OCI-LY7 (cell line): ENCODE data around the gene FBXL17. TPM values are rescaled to one million over a fixed set of nuclear protein-coding genes. Genes with fewer than 3 reads are reported as not detected.

Experiments
- BruUV-seq: library from RNA; stranded (reverse); fragments of 400-500 nt; replicated peaks from 2 replicates; lab custom pipeline; 2021; lab: Mats Ljungman, UMichigan
- CTCF ChIA-PET: fragments of 300-600 bp; sonication (Branson Sonifier 250); formaldehyde crosslinking; loops from one replicate; lab custom pipeline; 2022; ENCODE audit warnings: antibody characterized with exemption; ENCODE audit not compliant: unreplicated experiment; lab: Charles Lee
- POLR2A ChIA-PET: fragments of 300-600 bp; sonication (Branson Sonifier 250); formaldehyde crosslinking; loops from one replicate; lab custom pipeline; 2022; ENCODE audit warnings: antibody characterized with exemption; lab: Charles Lee
- DNase-seq: peaks from one replicate; pipeline ENCODE4 v3.0.0-alpha.2; 2015; ENCODE audit warnings: low spot score
- H2AFZ ChIP-seq: fragments of 200-600 bp; sonication (generic), shearing (Covaris generic); 2 replicates; pipeline ENCODE4 v1.6.1; 2014; ENCODE audit warnings: mild to moderate bottlenecking, antibody characterized with exemption, low read length, moderate library complexity
- H3K27ac ChIP-seq: fragments of 200-600 bp; sonication (generic); 2 replicates; pipeline ENCODE4 v1.5.1; 2014; ENCODE audit warnings: mixed run types, low read depth, mild to moderate bottlenecking, moderate library complexity, low read length, inconsistent platforms; ENCODE audit not compliant: poor library complexity, severe bottlenecking
- H3K36me3 ChIP-seq: fragments of 200-600 bp; sonication (generic); 2 replicates; pipeline ENCODE4 v1.6.1; 2014; ENCODE audit warnings: mild to moderate bottlenecking, antibody characterized with exemption, low read length, moderate library complexity, mixed read lengths; ENCODE audit not compliant: insufficient read depth
- H3K4me1 ChIP-seq: fragments of 200-600 bp; sonication (generic); 2 replicates; pipeline ENCODE4 v1.5.1; 2014; ENCODE audit warnings: mild to moderate bottlenecking, low read length; ENCODE audit not compliant: insufficient read depth, poor library complexity, severe bottlenecking
- H3K4me2 ChIP-seq: fragments of 200-600 bp; sonication (generic); 2 replicates; pipeline ENCODE4 v1.6.1; 2014; ENCODE audit warnings: mild to moderate bottlenecking, low read length
- H3K4me3 ChIP-seq: fragments of 200-600 bp; sonication (generic); 2 replicates; pipeline ENCODE4 v1.5.1; 2014; ENCODE audit warnings: mild to moderate bottlenecking, low read depth, low read length; ENCODE audit not compliant: poor library complexity, severe bottlenecking
- H3K79me2 ChIP-seq: fragments of 200-600 bp; sonication (generic); 2 replicates; pipeline ENCODE4 v1.6.1; 2016; ENCODE audit warnings: low read depth, mild to moderate bottlenecking, low read length, moderate library complexity, mixed read lengths; ENCODE audit not compliant: insufficient read depth
- H3K9me2 ChIP-seq: fragments of 200-600 bp; sonication (generic); 2 replicates; pipeline ENCODE4 v1.6.1; 2016; ENCODE audit warnings: mild to moderate bottlenecking, low read length, mixed read lengths; ENCODE audit not compliant: insufficient read depth
- H3K9me3 ChIP-seq: fragments of 200-600 bp; sonication (generic); 2 replicates; pipeline ENCODE4 v1.6.1; 2014; ENCODE audit warnings: mild to moderate bottlenecking, mixed run types, low read length, mixed read lengths
- H4K20me1 ChIP-seq: fragments of 200-600 bp; sonication (generic); 2 replicates; pipeline ENCODE4 v1.6.1; 2014; ENCODE audit warnings: mild to moderate bottlenecking, antibody characterized with exemption, low read length, moderate library complexity, mixed read lengths; ENCODE audit not compliant: insufficient read depth
- EZH2phosphoT487 ChIP-seq: fragments of 200-600 bp; sonication (generic); IDR thresholded peaks from 2 replicates; pipeline ENCODE4 v1.6.1; 2018; ENCODE audit warnings: low read depth, borderline replicate concordance, mild to moderate bottlenecking, mixed run types, antibody characterized with exemption, low read length, moderate library complexity, mixed read lengths
- intact Hi-C: fragments of 100-400 bp; cut with micrococcal nuclease; formaldehyde crosslinking; loops from one replicate; pipeline ENCODE4 v1.10.0; 2022; ENCODE audit not compliant: unreplicated experiment
- total RNA-seq, 2 experiments: library from RNA; depleted of rRNA in 1 of 2; stranded (reverse); fragments of >200 nt in 1 of 2; shearing (Covaris generic) in 1 of 2; gene quantifications; 2 replicates each; pipeline ENCODE4 v1.2.3, GENCODE V29; 2014 to 2022
- TF ChIP-seq, protein P1 (sequence below): fragments of 200-600 bp; sonication (generic); conservative IDR thresholded peaks from 2 replicates; pipeline ENCODE4 v1.5.1; 2014; ENCODE audit warnings: mild to moderate bottlenecking, antibody characterized with exemption, low read length, moderate library complexity, mixed read lengths

The FBXL17 gene
- total RNA-seq, 2 experiments from 2014 or later, result 10.2 to 21.6 TPM

GRCh38 chr5:108064302-108064701 is 317.6 kb downstream of the FBXL17 start:
- intact Hi-C loops, result no loop called here
- no peaks in the 10 kb centered on the region for H3K4me1 ChIP-seq
- H3K4me2 ChIP-seq, result no peak overlapping the region
- H2AFZ ChIP-seq, result no peak overlapping the region
- no peak overlapping the region for H3K4me3 ChIP-seq
- ChIA-PET POLR2A (interaction anchor here (0.6 to 1.6 kb wide), 3 partner anchors 10 to 884 kb away, joined by 3 to 8 read pairs (median 5); no protein-coding TSS in a partner anchor), CTCF (no interaction called here)
- no peaks in the 10 kb centered on the region for H4K20me1 ChIP-seq
- TF ChIP-seq, protein P1, sequence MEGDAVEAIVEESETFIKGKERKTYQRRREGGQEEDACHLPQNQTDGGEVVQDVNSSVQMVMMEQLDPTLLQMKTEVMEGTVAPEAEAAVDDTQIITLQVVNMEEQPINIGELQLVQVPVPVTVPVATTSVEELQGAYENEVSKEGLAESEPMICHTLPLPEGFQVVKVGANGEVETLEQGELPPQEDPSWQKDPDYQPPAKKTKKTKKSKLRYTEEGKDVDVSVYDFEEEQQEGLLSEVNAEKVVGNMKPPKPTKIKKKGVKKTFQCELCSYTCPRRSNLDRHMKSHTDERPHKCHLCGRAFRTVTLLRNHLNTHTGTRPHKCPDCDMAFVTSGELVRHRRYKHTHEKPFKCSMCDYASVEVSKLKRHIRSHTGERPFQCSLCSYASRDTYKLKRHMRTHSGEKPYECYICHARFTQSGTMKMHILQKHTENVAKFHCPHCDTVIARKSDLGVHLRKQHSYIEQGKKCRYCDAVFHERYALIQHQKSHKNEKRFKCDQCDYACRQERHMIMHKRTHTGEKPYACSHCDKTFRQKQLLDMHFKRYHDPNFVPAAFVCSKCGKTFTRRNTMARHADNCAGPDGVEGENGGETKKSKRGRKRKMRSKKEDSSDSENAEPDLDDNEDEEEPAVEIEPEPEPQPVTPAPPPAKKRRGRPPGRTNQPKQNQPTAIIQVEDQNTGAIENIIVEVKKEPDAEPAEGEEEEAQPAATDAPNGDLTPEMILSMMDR, result no peak
- no peak for TF ChIP-seq EZH2phosphoT487
- no peak for DNase-seq
- no peaks in the 10 kb centered on the region for H3K36me3 ChIP-seq
- H3K27ac ChIP-seq, result no peak overlapping the region
- H3K9me3 ChIP-seq, result no peaks in the 10 kb centered on the region
- H3K9me2 ChIP-seq, result no peaks in the 10 kb centered on the region
- no TSS peak for BruUV-seq
- no peaks in the 10 kb centered on the region for H3K79me2 ChIP-seq

GRCh38 chr5:108061941-108062340 is 320.0 kb downstream of the FBXL17 start:
- CTCF ChIA-PET, result no interaction called here
- no TSS peak for BruUV-seq
- H3K4me1 ChIP-seq, result no peaks in the 10 kb centered on the region

DNA sequence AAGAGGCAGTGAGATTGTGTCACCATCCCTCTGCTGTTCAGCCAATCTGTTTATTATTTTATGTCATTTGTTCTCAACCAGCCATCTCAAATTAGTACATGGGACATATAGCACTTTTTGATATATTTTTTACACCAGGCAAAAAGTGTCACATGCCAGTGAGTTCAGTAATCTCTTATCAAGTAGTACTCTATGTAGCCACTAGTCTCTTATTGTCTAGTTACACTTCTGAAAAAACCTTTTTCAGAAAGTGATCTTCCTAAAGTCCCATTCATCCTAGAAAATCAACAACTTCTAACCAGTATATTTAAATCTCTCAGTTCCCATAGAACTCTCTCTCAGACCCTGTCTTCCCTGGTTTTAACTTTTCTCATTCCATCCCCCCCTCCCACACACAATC is 321.6 kb downstream of the FBXL17 start:
- intact Hi-C loops, result no loop called here
- no TSS peak for BruUV-seq

More at GRCh38 chr5:108061941-108062340, 320.0 kb downstream of the FBXL17 start:
- Histone ChIP-seq H3K79me2 (no peaks in the 10 kb centered on the region), H2AFZ (no peak overlapping the region), H3K4me3 (no peak overlapping the region), H3K4me2 (no peak overlapping the region), H3K36me3 (no peaks in the 10 kb centered on the region), H3K27ac (no peak overlapping the region), H3K9me3 (no peaks in the 10 kb centered on the region), H4K20me1 (no peaks in the 10 kb centered on the region), H3K9me2 (no peaks in the 10 kb centered on the region)
- POLR2A ChIA-PET, result no interaction called here
- intact Hi-C loops, result no loop called here
- TF ChIP-seq, protein P1, result no peak
- DNase-seq, result no peak

More for the DNA sequence above, 321.6 kb downstream of the FBXL17 start:
- Histone ChIP-seq H3K79me2 (no peaks in the 10 kb centered on the region), H3K4me2 (no peak overlapping the region), H3K4me1 (no peaks in the 10 kb centered on the region), H2AFZ (no peak overlapping the region), H3K9me2 (no peaks in the 10 kb centered on the region), H3K27ac (no peak overlapping the region), H3K9me3 (no peaks in the 10 kb centered on the region), H3K36me3 (no peaks in the 10 kb centered on the region), H4K20me1 (no peaks in the 10 kb centered on the region), H3K4me3 (no peak overlapping the region)
- DNase-seq, result no peak
- ChIA-PET POLR2A (no interaction called here), CTCF (no interaction called here)
- no peak for TF ChIP-seq EZH2phosphoT487
- TF ChIP-seq, protein P1, result no peak
